ENCODE measurements around the gene PHF19. TPM values are rescaled to one million over a fixed set of nuclear protein-coding genes. Genes with fewer than 3 reads are reported as not detected.

The PHF19 gene
- total RNA-seq, 1 donor from 2014 or later, result 24.4 TPM

DNA sequence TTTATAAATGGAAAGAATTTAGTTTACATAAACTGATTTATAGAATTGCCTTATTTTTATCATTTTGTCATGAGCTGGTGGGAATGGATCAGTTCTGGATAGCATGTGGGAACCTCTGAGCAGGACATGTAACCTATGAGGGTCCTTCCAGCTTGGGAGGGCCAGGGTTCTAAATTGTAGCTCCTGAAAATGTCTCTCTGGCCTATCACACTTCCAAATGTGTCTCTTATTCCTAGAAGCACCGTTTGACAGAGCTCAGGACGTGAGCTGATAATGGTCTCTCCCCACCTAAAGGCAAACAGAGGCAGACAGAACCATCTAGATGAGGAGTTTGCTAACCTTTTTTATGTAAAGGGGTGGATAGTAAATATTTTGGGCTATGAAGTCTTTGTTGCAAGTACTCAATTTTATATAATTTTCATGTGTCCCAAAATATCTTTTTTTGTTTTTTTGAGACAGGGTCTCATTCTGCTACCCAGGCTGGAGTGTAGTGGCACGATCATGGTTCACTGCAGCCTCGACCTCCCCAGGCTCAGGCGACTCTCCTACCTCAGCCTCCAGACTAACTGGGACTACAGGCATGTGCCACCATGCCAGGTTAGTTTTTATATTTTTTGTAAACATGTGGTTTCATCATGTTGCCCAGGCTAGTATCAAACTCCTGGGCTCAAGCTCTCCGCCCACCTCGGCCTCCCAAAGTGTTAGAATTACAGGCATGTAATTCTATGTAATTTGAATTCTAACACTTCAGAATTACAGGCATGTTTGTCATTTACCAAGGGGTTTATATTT is 45.6 kb upstream of the PHF19 start:
- no peak for DNase-seq
- Histone ChIP-seq H3K27me3 (ENCODE audit: low read depth) (no peaks in the 10 kb centered on the region), H3K36me3 (no peaks in the 10 kb centered on the region), H3K4me1 (peaks cover 29% of the 10 kb centered on the region), H3K27ac (no peak overlapping the region), H3K9me3 (no peaks in the 10 kb centered on the region), H3K4me3 (no peak overlapping the region)
- no peak for ATAC-seq
- intact Hi-C loops (cut with DNase I), result no loop called here
- no peak for TF ChIP-seq CTCF (IDR thresholded peaks at IDR 0.05)

- TF ChIP-seq CTCF (IDR thresholded peaks at IDR 0.05), result no peak
- H3K9me3 ChIP-seq, result no peaks in the 10 kb centered on the region
- DNase-seq, result no peak
- H3K4me1 ChIP-seq, result peaks cover 28% of the 10 kb centered on the region
- no peak for ATAC-seq
- intact Hi-C loops (cut with DNase I), result no loop called here
- peak overlapping the region; percentile 24 for H3K27ac ChIP-seq
- no peak overlapping the region for H3K4me3 ChIP-seq
- no peaks in the 10 kb centered on the region for H3K27me3 ChIP-seq (ENCODE audit: low read depth)
- H3K36me3 ChIP-seq, result no peaks in the 10 kb centered on the region
These were observed 44.7 kb upstream of the PHF19 start for GRCh38 chr9:120921661-120922181.

- no peak for DNase-seq
- no peaks in the 10 kb centered on the region for H3K27me3 ChIP-seq (ENCODE audit: low read depth)
- no peaks in the 10 kb centered on the region for H3K9me3 ChIP-seq
- TF ChIP-seq CTCF (IDR thresholded peaks at IDR 0.05), result no peak
- H3K27ac ChIP-seq, result peak overlapping the region; percentile 36
- no peak for ATAC-seq
- peaks cover 37% of the 10 kb centered on the region for H3K4me1 ChIP-seq
- H3K36me3 ChIP-seq, result no peaks in the 10 kb centered on the region
- H3K4me3 ChIP-seq, result no peak overlapping the region
- intact Hi-C loops (cut with DNase I), result no loop called here
These were observed 43.8 kb upstream of the PHF19 start for GRCh38 chr9:120920806-120921178.

GRCh38 chr9:120919843-120920805 is 43.1 kb upstream of the PHF19 start:
- peak in 1 of 2 donors; percentile 21 for ATAC-seq
- H3K27me3 ChIP-seq (ENCODE audit: low read depth), result no peaks in the 10 kb centered on the region
- H3K9me3 ChIP-seq, result no peaks in the 10 kb centered on the region
- H3K4me1 ChIP-seq, result peaks cover 39% of the 10 kb centered on the region
- no peak for TF ChIP-seq CTCF (IDR thresholded peaks at IDR 0.05)
- intact Hi-C loops (cut with DNase I), result no loop called here
- no peak overlapping the region for H3K4me3 ChIP-seq
- DNase-seq, result no peak
- H3K27ac ChIP-seq, result peak overlapping the region; percentile 62
- no peaks in the 10 kb centered on the region for H3K36me3 ChIP-seq

DNA sequence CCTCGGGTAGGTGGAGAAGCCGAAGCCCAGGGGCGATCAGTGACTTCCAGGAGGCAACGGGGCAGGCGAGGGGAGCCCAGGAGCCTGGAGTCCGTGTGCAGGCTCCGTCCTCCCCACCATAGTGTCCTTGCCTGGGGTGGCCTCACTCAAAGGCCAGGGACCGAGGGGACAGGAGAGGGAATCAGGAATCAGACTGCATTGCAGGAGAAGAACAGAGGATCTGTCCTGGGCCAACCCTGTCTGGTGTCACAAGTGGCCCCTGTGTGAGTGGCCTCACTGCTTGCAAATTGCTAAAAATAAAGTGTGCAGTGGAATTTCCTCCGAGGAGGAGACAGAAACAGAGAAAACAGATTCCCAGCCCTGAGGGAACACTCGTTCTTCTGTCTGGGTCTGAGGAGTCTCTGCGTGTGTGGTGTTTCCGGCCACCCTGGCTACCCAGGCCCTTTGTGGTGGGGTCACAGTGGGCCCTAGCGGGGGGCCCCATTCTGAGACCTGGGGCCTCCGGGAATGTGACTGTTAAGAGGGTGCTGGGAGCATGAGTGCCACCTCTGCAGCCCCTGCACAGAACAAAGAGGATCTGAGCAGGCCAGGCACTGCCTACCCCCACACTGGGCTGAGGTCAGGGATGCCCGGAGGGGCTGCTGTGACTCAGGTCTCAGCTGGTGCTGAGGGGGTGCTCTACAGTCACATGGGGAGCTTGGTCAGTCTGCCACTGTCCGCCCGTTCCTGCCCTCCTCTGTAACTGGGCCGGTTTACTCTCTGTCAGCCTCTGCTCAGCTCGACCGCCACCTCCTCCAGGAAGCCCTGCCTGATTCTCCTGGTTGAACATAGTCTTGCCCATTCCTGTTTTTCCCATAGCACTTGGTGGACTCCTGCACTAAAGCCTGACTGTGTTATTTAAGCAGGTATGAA is 42.2 kb upstream of the PHF19 start:
- H3K27me3 ChIP-seq (ENCODE audit: low read depth), result no peaks in the 10 kb centered on the region
- DNase-seq (no peak), ATAC-seq (peak; percentile 11 to 18)
- peak overlapping the region; percentile 62 for H3K27ac ChIP-seq
- no peak for TF ChIP-seq CTCF (IDR thresholded peaks at IDR 0.05)
- H3K9me3 ChIP-seq, result no peaks in the 10 kb centered on the region
- intact Hi-C loops (cut with DNase I), result no loop called here
- no peaks in the 10 kb centered on the region for H3K36me3 ChIP-seq
- no peak overlapping the region for H3K4me3 ChIP-seq
- H3K4me1 ChIP-seq, result peaks cover 39% of the 10 kb centered on the region
